GM21737 (cell line): Measurements from ENCODE around the gene PADI2.

Experiments used
- ATAC-seq: cut with Tn5 transposase; IDR thresholded peaks from one replicate; pipeline ENCODE4 v1.9.1; 2021; ENCODE audit warnings: mild to moderate bottlenecking, moderate library complexity; ENCODE audit not compliant: unreplicated experiment

PADI2 gene

DNA sequence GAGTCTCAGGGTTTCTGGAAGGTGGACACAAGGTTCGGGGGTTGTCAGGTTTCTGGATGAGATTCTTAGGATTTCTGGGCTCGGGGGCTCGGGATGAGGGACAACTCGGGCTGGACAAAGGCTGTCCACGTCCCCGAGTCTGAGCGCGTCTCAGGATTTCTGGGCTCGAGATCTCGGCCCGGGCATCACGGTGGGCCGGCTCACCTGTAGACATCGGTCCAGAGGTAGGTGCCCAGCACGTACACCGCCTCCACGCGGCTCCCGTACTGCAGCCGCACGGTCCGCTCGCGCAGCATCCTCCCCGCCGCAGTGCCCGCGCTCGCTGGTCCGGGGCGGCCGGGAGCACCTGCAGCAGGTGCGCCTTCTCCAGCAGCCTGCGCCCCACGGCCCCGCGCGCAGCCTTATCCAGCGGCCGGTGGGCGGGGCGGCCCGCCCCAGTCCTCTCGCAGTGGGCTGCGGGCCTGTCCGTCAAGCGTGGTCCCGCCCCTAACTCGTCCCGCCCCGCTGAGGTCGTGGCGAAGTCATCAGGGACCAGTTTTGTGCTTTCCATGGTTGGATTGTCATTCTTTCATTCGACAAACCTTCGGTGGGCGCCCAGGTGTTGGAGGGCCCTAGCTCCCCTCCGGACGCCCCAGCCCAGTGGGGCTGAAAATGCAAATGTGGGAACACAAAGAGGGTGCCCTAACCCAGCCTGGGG lies at the start of gene PADI2:
Gene PADI2, minus strand, starts transcription at position 376 of the 697 bp plus-strand sequence. Its CDS starts 80 bp downstream, at position 296.
- no peak for ATAC-seq

GRCh38 chr1:17168091-17168876 lies 49.0 kb upstream of the PADI2 start:
- no peak for ATAC-seq

GRCh38 chr1:17167786-17168090 lies 48.5 kb upstream of the PADI2 start:
- ATAC-seq, result no peak

DNA sequence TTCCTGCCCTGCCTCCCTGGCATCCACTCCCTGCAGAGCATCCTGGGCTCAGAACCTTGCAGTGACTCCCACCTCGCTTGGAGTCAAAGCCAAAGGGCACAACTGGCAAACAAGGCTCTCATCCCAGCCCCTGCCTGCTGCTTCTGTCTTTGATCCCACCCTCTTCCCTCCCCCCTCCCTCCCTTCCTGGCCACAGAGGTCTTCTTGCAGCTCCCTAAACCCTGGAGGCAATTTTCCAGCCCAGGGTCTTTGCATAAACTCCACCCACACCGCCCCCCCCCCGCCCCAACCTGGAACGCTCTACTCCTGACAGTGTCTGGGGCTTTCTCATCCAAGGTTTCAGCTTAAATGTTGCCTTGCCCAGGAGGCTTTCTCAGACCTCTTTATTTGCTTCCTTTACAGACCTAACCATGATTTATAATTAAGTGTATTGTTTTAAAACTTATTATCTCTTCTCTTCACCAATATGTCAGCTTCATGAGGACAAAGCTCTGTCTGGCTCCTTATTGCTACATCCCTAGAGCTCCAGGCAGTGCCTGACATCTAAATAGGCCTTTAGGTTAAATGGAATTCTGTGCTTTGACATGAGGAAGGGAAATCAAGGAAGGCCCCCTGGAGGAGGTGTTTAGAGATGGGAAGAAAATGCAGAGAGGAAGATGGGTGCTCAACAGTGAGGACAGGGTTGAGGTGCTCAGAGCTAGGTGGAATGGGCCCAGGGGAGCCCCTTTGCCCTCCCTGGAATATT lies 48.0 kb upstream of the PADI2 start:
- ATAC-seq, result no peak

GRCh38 chr1:17165823-17166222 lies 46.6 kb upstream of the PADI2 start:
- ATAC-seq, result no peak

- ATAC-seq, result no peak
These were observed 44.8 kb upstream of the PADI2 start for GRCh38 chr1:17163789-17164666.

- no peak for ATAC-seq
These were observed 44.1 kb upstream of the PADI2 start for GRCh38 chr1:17163371-17163770.

DNA sequence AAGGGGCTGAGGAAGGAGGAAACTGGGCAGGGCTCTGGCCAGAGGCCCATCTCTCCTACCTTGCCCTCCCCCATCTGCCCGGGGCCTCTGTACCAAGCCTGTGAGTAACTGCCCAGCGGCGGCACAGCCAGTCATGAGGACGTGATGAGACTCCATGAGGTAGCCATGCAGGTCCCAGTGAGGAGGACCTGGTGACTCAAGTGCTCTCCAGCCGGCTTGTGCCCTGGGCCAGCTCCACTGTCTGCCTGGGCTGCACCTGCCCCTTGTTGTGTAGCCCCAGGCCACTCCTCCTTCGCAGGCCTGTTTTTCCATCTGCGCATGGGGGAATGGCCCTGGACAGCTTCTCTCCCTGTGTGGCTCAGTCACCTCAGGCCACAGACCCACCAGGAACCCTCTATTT lies 43.7 kb upstream of the PADI2 start:
- ATAC-seq, result no peak

DNA sequence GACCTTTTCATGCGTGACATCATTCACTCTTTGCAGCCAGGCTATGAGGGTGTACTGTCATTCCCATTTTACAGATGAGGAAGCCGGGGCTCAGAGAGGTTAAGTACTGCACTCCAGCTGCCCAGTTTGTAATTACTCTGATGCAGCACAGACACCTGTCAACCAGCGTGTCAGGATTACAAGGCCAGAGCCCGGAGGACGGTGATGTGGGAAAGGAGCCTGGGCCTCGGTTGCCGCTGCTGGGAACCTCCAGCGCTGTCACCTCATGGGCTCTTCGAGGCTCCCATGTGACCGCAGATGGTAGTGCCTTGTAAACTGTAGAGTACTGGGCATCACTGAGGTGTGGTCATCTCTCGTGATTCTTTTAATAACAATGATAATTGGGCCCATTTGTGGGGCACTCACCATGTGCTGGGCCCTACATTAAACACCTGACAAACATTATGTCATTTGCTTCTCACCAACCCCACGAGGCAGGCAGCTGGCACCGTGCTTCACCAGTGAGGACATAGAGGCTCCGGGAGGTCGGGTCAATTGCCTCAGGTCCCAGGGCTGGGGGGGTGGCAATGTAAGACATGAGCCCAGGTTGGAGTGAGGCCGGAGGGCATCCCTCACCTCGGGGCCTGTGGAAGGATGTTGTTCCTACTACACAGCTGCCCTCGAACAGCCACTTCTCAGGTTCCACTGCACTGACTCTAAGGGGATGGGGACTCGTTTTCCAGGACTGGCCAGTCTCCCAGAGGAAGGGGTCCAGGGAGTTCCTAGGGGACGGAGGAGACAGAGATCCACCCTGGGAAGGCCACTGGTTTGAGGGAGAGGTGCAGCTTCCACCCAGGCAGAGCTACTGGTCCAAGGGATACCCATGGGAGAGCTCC lies 42.9 kb upstream of the PADI2 start:
- ATAC-seq, result no peak

DNA sequence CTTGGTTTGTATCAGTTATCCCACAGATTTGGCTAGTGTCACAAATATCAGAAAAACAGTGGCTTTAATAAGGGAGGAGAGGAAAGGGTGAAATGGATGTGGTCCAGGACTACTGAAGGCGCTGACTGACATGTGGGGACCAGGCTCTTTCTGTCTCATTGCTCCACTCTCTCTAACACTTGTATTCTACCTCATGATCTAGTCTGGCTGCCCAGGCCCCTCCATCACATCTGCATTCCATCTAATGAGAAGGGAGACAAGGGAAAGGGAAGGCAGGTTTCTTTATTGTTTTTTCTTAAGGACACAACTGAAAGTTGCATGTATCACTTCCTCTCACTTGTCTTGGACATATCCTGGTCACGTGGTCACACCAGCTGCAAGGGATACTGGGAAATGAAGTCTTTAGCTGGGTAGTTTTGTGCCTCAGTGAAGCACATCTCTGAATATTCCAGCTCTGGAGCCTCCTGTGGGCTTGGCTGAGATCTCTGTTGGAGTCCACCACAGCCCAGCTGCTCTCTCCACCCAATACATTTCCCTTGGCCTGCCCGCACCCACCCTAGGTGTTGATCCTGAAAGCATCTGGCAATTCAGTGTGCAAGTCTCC lies 42.0 kb upstream of the PADI2 start:
- ATAC-seq, result no peak

- no peak for ATAC-seq
These were observed 39.7 kb upstream of the PADI2 start for GRCh38 chr1:17158961-17159360.

GRCh38 chr1:17156108-17156507 lies 36.9 kb upstream of the PADI2 start:
- no peak for ATAC-seq

DNA sequence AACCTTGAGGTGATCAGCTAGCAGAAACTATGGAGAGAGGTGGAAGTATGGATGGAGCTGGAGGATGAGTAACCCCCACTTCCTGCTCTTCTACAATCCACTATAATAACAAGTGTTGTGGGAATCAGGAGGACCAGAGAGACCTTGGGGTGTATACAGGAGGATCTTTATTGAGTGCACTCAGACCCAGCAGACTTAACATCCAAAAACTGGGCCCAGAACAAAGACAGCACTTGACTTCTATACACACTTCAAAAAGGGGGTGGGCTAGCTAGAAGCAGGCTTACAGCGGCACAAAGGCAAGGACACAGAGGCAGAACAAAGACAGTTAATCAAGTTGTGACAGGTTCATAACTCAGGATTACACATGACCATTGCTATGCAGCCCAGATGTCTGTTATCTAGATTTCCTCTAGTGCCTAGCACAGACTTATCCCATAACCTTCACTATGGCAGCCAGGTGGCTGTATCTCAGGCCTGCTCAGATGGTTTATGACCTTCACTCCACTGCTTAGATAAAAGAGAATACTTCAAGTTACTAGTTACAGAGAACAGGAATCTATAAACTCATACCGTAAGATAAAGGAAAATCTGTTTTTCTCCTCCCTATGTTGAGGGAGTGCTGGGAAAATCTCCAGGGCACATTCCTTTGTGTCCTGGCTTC lies 36.1 kb upstream of the PADI2 start:
- no peak for ATAC-seq

DNA sequence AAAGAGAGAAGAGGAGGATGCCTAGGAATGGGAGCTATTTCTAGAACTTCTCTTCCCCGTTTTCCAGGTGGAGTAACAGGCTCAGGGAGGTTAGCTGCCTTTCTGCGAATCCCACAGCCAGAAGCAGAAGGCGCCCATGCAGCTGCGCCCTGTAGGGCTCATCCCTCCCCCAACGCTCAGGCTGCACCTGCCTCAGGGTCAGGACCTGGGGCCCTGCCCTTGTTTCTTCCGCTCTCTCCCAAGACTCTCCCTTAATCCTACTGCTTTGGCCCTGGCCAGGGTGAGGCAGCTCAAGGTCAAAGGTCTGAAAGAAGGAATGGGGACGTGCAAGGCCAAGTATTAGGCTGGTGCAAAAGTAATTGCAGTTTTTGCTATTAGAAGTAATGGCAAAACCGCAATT lies 30.5 kb upstream of the PADI2 start:
- ATAC-seq, result no peak

- no peak for ATAC-seq
These were observed 29.8 kb upstream of the PADI2 start for GRCh38 chr1:17148950-17149608.

- ATAC-seq, result no peak
These were observed 26.4 kb upstream of the PADI2 start for GRCh38 chr1:17145648-17146047.

- no peak for ATAC-seq
These were observed 24.5 kb upstream of the PADI2 start for GRCh38 chr1:17143760-17144159.

GRCh38 chr1:17141441-17142197 lies 22.4 kb upstream of the PADI2 start:
- ATAC-seq, result no peak
